Neural cell (in vitro differentiated cells): ENCODE results near the gene PTK7.

Experiments
- CTCF ChIP-seq: fragments of 450-650 bp; IDR thresholded peaks from 2 replicates; pipeline ENCODE4 v1.5.1; 2014; ENCODE audit warnings: antibody characterized with exemption, mild to moderate bottlenecking, moderate library complexity; ENCODE audit not compliant: poor library complexity, severe bottlenecking
- EP300 ChIP-seq: fragments of 450-650 bp; conservative IDR thresholded peaks from 2 replicates; pipeline ENCODE4 v1.6.1; 2014; ENCODE audit warnings: antibody characterized with exemption, mild to moderate bottlenecking, moderate library complexity; ENCODE audit not compliant: poor library complexity, severe bottlenecking
- EZH2 ChIP-seq: fragments of 200-600, 300-800 bp; shearing (Covaris generic), sonication (generic); IDR thresholded peaks from 2 replicates; pipeline ENCODE4 v1.6.1; 2014; ENCODE audit warnings: antibody characterized with exemption, low read length, borderline replicate concordance, mild to moderate bottlenecking; ENCODE audit not compliant: insufficient read depth, poor library complexity, severe bottlenecking
- POLR2AphosphoS5 ChIP-seq: IDR thresholded peaks from 2 replicates; pipeline ENCODE4 v1.6.1; 2012
- RAD21 ChIP-seq: fragments of 450-650 bp; conservative IDR thresholded peaks from 2 replicates; pipeline ENCODE4 v1.6.1; 2014; ENCODE audit warnings: antibody characterized with exemption, mild to moderate bottlenecking, moderate library complexity
- REST ChIP-seq: IDR thresholded peaks from 2 replicates; pipeline ENCODE4 v1.6.1; 2012; ENCODE audit warnings: borderline replicate concordance
- SMC3 ChIP-seq: fragments of 450-650 bp; conservative IDR thresholded peaks from 2 replicates; pipeline ENCODE4 v1.6.1; 2014; ENCODE audit warnings: antibody characterized with exemption, mild to moderate bottlenecking, moderate library complexity; ENCODE audit not compliant: poor library complexity
- TAF1 ChIP-seq: IDR thresholded peaks from 2 replicates; pipeline ENCODE4 v1.6.1; 2012; ENCODE audit warnings: low read depth

GRCh38 chr6:43077333-43077809, 1.3 kb downstream of the PTK7 start:
- TF ChIP-seq EP300 (no peak), CTCF (no peak), EZH2 (no peak), RAD21 (no peak), TAF1 (no peak), SMC3 (no peak), POLR2AphosphoS5 (no peak), REST (no peak)
